GM19395 (cell line): ENCODE results near the gene MPP2.
"Not testable (repeated sequence)": the region's sequence is repeated elsewhere in the genome, so short reads cannot be mapped to it uniquely, and the experiment has no call there.

Source experiments
- ATAC-seq: cut with Tn5 transposase; IDR thresholded peaks from one replicate; pipeline ENCODE4 v1.9.1; 2021; ENCODE audit warnings: mild to moderate bottlenecking, moderate library complexity; ENCODE audit not compliant: unreplicated experiment

MPP2 gene

DNA sequence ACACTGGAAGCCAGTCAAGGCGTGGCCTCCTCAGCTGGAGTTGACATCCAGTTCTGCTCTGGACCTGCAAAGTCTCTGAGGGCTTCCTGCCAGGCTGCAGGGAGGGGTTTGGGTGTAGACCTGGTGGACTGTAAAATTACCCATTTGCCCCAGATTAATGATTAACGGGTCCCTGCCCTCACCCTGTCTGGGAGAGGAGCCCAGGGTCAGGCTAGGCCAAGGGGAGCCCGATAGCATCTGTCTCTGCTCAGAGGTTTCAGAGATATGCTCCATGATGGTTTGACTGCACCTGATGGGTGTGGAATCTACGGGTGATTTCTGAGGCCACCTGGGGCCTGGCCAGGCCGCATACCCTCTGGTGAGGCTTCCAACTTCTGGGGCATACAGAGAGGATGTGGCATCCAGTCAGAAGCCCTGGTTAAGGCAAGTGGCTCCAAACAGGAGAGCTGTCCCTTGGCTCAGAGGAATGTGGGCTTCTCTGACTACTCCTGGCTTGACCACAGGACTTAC, 23.8 kb upstream of the MPP2 start:
- ATAC-seq, result no peak

DNA sequence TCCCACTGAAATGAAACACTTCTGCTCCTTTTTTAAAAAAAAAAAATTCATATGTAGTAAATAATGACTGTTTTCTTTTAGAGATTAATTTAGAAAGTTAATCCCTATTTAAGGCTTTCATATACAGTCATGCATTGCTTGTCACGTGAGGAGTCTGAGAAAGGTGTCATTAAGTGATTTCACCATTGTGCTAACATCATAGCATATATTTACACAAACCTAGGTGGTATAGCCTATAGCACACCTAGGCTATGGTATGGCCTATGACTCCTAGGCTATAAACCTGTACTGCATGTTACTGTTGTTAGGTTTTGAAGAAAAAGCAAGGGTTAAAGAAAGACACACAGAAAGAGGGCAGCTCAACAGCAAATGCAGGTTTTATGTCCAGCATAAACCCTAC, 21.3 kb upstream of the MPP2 start:
- ATAC-seq, result no peak

DNA sequence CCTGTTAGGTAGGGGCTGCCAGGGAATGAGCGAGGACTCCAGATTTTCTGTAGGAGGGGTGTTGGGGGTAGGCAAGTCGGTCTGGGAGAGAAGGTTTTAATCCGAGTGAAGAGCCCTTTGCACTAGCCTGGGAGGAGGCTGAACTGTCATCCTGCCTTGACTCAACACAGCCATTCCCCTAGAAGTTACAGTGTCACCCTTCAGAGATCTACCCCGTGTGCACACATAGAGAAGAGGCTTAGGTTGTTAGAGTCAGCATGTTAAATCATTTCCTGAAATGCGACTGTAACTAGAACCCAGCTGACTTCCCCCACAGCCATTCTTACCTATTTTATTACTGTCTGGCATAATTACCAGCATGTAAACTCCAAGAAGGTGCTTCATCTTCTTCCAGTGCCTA, 20.6 kb upstream of the MPP2 start:
- not testable (repeated sequence) for ATAC-seq

DNA sequence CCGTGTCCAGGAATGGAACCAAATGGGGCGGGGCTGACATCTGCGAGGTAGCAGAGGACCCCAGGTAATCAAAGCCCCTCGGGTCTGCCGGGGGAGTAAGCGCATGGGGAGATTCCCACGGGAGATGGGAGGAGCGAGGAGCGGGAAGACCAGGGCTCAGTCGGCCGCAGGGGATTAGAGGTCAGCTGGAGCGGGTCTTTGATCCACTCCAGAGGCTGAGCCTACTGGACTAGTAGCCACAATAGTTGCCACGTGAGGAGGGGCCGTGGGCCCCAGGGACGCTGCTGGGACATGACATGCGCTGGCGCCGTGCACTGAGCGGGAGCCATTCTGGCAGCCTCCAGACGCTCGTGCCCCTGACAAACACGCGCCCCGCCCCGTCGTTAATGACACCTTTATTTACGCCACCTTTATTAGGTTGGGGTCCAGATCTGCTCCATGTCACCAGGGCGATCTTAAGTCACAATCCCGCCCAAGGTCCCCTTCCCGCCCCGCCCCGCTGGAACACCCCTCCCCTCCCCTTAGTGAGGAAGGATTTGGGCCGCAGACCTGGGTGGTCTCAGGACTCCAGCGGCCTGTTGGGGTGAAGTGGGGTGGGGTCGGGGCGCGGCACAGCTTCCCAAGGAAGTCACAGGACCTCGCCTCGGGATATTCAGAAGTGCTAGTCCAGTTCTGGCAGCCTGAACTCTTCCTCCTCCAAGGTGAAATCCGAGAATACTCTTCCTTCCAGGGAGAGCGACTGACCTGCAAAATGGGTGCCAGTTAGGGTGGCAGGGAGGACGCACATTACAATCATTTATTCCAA, 19.9 kb upstream of the MPP2 start:
- no peak for ATAC-seq

DNA sequence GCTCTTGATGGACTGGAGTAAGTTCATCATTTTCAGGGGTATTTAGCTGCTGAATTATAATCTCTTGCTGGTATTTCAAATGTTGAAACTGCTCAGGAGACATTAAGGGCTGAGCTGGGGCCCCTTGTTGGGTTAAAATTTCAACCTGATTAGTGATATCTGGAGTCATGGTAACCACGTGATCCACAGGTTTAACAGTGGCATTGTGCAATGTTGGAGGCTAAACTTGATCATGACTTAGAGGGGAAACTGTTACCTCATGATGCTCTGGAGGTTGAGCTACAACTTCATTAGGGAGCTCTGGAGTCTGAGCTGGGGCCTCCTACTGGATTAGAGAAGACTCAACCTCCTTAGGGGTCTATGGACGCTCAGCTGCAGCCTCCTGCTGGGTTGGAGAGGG, 17.2 kb upstream of the MPP2 start:
- no peak for ATAC-seq

DNA sequence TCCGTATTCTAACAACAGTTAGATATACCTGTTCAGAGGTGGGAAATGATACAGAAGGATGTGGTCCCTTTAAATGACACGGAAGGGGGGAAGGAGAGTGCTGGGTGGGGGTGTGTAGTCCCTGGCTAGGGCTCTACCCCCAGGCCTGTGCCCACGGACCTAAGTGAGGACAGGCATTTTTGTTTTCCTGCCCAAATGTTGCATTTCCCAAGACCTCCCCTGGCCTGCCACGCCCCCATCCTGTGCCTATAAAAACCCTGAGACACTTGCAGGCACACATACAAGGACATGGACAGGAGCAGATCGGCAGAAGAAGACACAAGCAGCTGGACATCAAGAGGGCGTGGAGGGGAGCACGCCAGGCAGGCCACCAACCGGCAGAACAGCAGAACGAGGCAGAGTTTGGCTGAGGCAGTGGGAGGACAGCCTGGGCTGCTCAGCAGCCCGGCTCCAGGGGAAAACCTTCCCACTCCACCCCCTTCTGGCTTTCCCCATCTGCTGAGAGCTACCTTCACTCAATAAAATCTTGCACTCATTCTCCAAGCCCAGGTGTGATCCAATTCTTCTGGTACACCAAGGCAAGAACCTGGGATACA, 13.3 kb upstream of the MPP2 start:
- ATAC-seq, result no peak

DNA sequence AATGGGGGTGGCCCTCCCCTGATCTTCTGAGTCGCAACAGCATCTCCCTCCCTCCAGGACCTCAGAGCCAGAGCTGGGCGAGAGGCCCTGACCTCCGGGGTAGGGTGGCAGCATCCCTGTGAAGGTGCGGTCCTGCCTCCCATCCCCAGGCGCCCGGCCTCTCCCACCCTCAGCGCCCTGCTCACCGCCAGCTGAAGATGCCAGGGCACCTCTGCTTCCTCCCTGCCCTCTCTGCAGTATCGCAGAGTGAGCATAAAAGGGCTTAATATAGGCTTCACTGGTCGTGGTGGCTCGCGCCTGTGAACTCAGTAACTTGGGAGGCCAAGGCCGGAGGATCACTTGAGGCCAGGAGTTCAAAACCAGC, 10.7 kb upstream of the MPP2 start:
- ATAC-seq, result no peak

DNA sequence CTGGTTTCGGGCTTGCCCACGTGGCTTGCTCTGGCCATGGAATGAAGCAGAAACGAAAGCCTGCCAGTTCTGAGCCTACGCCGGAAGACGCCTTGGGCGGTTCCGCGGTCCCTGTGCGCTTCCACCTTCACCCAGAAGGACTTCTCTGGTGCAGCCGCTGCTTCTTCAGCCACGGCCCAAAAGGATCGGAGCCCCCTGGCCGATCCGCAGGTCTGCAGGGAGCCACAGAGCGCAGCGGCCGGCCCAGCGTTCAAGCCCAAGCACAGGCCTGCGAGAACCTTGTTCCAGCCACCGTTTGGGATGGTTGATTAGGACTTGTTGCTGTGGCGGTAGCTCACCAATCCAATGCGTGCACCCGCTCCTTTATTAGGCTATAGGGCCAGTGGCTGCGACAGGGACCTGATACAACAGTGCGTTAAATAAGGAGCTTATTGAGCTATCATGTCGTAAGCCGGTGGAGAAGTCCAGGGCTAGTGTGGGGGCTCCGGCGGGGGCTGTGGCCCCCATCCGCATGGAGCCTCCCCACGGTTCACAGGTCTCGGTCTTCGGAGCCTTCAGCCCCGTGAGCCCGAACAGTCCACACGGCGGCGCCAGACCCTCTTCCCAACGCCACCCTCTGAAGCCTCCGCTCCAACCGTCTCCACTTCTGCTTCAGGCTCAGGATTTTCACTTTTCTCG, 10.2 kb upstream of the MPP2 start:
- no peak for ATAC-seq

DNA sequence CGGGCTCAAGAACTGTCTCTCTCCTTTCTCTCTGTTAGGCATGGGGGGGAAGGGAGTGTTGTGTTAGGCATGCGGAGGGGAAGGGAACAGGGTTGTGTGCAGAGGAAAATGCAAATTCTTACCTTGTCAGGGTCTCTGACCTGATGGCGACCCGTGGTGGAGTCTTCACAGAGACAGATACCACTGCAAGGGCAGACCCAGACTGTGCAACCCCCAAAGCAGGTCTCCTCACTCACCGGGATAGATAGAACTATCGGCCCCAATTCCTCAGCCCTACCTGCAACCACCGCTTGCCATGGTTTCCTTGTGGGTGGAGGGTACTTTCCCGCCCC, 9.6 kb upstream of the MPP2 start:
- no peak for ATAC-seq

DNA sequence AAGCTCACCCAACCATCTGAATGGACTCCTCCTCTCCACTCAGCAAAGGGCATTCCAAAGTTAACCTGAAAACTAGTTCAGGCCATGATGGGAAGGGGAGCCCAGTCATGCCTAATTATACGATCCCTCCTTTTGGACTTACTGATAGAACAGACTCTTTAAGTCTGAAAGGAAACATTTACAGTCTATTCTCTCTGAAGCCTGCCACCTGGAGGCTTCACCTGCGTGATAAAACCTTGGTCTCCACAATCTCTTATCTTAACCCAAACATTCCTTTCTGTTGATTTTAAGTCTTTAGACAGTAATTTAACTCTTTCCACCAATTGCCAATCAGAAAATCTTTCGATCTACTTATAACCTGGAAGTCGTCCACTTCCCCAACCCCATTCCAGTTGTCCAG, 9.0 kb upstream of the MPP2 start:
- ATAC-seq, result no peak

DNA sequence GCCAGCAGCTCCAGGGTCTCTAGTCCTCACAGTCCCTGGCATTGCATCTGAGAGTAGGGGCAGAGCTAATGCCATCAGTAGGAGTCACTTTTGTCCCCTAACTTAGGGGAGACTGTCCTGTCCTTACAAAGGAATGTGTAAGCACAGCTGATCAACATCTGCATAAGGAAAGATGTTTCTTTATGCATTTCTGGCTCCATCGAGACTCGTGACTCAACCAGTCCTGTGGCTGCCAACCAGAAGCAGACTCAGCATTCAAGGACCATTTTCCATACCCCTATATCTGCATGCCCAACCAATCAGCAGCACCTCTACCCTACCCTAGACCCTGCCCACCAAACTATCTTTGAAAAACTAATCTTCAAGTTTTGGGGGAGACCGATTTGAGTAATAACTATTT, 8.2 kb upstream of the MPP2 start:
- ATAC-seq, result no peak

DNA sequence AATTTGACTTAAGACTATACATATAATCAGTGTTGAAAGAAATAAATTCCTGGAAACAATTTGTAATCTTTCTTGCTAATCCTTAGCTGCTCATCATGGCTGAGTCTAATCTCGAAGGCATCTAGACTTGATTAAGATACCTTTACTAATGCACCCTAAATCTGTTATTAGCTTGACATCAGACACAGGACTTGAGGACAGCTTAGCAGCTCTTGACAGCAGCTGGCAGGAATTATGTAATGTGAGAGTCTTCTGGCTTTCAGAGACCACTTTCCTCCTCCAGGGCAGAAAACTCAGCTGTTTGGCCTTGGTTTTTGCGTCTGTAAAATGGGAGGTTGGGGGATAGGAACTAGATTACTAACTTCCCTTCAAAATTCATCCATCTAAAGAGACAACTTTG, 7.1 kb upstream of the MPP2 start:
- ATAC-seq, result no peak

DNA sequence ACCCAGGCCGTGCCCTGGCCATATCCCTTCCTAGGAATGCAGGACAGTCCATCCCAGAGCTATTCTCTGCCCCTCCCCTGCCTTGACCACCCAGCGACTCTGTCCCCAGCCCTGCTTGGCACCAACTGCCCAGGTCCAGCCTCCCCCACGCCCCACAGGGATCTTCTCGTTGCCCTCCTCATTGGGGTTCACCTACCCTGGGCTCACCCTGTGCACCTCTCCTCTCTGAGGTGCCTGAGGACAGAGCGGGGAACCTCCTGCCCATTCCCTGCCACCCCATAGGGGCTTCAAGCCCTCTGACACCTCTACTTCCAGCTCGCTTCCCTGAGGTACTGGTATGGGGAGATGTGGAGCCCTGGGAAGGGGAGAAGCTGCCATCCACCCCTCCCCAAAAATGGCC, 6.2 kb upstream of the MPP2 start:
- no peak for ATAC-seq

DNA sequence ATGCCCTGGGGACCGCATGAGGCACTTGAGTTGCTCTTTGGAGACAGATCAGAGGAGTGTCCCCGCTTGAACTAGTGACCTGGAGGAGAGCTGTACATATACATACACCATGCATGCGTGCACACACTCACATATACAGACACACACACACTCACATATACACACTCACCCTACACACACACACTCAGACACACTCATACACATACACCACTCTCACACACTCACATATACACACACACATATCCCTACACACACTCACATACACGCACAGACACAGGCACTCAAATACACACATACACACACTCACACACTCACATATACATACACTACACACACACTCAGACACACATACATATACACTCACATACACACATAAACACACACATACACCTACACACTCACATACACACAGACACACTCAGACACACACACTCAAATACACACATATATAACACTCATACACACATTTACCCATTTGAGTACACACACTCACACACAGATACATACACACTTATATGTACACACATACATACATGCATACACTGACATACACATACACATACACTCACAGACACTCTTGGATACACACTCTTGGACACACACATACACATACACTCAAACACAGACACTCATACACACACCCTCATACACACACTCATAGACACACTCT, 5.4 kb upstream of the MPP2 start:
- ATAC-seq, result no peak

DNA sequence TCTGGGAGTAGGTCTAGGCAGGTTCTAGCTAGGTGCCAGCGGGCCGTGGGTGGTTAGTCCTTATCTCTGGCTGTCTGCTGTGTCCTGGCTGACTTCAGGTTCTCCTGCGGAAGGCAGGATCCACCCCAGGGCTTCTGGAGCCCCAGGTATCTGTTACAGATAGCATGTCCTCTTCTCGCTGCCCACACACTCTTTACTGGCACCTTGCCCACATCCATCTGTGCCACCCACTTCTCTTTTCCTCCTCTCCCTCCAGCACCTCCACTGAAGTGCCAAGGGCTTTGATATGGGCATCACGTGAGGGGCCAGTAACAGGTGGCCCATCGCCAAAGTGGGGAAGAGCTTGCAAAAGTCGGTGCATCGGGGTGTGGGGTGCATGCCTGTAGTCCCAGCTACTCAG, 4.6 kb upstream of the MPP2 start:
- no peak for ATAC-seq

DNA sequence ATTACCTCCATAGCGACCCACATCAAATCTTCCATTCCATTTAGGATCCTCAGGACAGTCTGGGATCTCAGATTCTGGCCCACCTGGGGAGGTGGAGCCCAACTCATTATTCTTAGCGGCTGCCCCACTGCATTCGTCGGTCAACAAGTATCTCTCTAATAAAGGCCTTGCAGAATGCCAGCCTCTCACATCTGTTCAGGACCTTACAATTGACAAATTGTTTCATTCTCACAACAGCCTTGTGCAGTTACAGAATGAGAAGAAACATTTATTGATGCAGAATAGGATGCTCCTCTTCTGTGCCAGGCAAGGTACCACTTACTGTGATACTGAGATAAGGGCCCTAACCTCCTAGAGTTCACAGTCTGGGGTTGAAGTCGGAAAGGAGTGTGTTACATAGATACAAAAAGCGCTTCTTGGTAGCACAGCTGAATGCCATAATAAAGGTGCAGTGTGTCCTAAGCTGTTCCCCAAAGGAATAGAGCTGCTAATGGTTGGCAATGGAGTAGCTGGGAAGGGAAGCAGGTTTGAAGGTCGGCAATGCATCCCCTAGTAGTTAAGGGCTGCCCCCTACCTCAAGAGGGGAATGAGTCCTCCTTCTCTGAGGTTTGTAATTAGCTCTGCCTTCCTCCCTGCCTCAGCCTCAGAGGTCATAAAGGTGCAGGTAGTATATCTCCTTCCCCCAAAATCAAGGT, 2.3 kb upstream of the MPP2 start:
- no peak for ATAC-seq

DNA sequence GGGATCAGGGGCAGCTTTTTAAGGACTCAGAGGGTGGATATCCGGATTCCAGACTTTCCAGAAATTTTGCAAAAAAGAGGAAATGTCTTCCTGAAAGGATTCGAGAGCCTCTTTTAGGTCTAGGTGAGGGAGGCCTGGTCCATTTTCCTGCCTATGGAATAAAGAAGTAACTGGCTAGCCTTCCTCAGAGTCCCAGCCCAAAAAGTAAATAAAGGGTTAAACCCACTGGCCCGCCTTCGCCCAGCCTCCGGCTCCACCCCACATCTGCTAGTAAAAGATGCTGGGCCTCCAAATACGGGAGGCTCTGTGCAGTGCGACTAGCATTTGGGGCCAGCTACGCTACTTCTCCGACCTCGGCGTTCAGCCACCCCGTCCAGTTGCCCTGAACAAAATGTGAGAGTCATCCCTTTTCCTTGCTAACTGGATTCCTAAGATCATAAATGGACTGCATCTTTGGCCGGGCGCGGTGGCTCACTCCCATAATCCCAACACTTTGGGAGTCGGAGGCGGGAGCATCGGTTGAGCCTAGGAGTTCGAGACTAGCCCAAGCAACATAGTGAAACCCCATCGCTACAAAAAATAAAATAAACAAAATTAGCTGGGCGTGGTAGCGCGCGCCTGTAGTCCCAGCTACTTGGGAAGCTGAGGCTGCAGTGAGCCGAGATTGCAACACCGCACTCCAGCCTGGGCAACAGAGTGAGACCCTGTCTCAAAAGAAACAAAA, 824 bp upstream of the MPP2 start:
- ATAC-seq, result no peak

DNA sequence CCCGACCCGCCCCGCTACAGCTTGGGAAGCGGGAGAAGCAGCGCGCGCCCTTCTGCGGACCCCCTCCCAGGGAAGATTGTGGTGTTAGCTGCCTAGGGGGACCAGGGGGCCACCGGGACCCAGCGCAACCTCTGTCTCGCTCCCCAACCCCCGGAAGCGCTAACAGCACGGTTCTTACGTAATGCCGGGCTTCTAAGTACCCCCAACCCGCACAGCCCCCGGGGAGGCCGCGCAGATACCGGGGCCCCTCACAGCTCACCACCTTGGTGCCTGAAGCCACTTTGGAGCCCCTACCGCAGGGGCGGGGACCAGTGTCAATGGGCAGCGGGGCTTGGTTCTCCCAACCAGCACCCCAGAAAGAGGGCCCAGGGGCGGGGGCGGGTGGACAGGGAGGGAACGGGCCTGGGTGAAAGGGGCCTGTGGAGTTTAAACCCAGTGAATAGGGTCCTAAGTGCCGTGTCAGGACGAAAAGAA, 348 bp downstream of the MPP2 start:
- no peak for ATAC-seq

DNA sequence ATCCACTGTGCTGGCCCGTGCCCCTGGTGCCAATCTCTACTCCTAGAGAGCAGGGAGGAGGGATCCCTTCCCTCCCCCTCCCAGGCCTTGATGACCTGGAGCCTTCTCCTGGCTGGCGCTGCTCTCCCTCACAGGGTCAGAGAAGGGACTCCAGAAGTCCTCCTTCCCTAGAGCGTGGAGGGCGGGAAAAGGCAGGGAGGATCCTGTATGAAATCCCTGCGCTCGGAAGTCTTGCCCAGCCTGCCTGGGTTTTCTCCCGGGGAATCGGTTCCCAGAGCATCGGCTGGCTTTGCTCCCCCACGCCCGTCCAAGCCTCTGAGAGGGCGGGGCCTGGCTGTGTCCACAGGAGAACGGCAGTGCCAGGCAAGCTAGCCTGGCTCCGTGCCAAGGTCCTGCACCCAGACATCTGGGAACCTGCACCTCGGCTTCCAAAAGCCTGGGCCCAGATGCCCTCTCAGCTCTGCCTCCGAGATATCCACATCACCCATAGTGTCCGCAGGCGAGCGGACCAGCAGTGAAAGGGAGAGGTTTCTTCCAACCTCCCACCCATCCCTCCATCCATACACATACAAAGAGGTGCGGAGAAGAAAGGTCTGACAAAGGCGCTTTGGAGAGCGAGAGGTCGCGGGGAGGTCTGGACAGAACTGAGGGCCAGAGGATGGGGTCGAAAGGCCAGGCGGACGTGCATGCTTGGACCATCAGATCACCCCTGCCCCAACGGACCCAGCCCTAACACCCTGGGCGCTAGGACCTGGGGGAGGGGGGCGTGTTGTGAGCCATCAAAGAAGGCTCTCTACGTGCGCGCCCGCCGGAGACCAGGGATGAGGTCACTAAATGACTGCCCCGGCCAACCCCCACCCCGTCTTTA, 1.1 kb downstream of the MPP2 start:
- ATAC-seq, result no peak
